HG03108 (cell line): ENCODE results near the gene ATG4B.
"Not testable (repeated sequence)": the region's sequence is repeated elsewhere in the genome, so short reads cannot be mapped to it uniquely, and the experiment has no call there.

Experiments used
- ATAC-seq: cut with Tn5 transposase; IDR thresholded peaks from one replicate; pipeline ENCODE4 v1.9.1; 2021; ENCODE audit warnings: moderate library complexity; ENCODE audit not compliant: unreplicated experiment

The ATG4B gene

GRCh38 chr2:241637018-241637794 lies at the start of gene ATG4B, which contains the start of gene THAP4:
ATG4B (plus strand) TSS chr2:241637693; CDS start chr2:241637715, 22 bp downstream.
THAP4 (minus strand) TSS chr2:241637158; CDS start chr2:241637017, 141 bp downstream.
- peak; percentile 61 for ATAC-seq

GRCh38 chr2:241589863-241590262 lies 47.6 kb upstream of the ATG4B start:
- ATAC-seq = not testable (repeated sequence)

- not testable (repeated sequence) for ATAC-seq
These were observed 46.7 kb upstream of the ATG4B start for GRCh38 chr2:241590496-241591455.

GRCh38 chr2:241592126-241592845 lies 45.2 kb upstream of the ATG4B start:
- no peak for ATAC-seq

- no peak for ATAC-seq
These were observed 44.2 kb upstream of the ATG4B start for GRCh38 chr2:241593271-241593670.

- ATAC-seq = no peak
These were observed 41.8 kb upstream of the ATG4B start for GRCh38 chr2:241595600-241596140.

- no peak for ATAC-seq
These were observed 39.9 kb upstream of the ATG4B start for GRCh38 chr2:241597561-241597960.

GRCh38 chr2:241598061-241598460 lies 39.4 kb upstream of the ATG4B start:
- ATAC-seq = no peak

GRCh38 chr2:241598487-241598886 lies 39.0 kb upstream of the ATG4B start:
- ATAC-seq = no peak

- ATAC-seq = no peak
These were observed 37.9 kb upstream of the ATG4B start for GRCh38 chr2:241599615-241600014.

GRCh38 chr2:241601841-241602240 lies 35.7 kb upstream of the ATG4B start:
- no peak for ATAC-seq

- no peak for ATAC-seq
These were observed 34.8 kb upstream of the ATG4B start for GRCh38 chr2:241602720-241603119.

- no peak for ATAC-seq
These were observed 33.8 kb upstream of the ATG4B start for GRCh38 chr2:241603686-241604085.

- no peak for ATAC-seq
These were observed 31.3 kb upstream of the ATG4B start for GRCh38 chr2:241606186-241606585.

- ATAC-seq = no peak
These were observed 30.2 kb upstream of the ATG4B start for GRCh38 chr2:241607162-241607885.

- ATAC-seq = no peak
These were observed 28.6 kb upstream of the ATG4B start for GRCh38 chr2:241608881-241609280.

- peak; percentile 95 for ATAC-seq
These were observed 27.4 kb upstream of the ATG4B start for GRCh38 chr2:241609859-241610793.

- no peak for ATAC-seq
These were observed 26.4 kb upstream of the ATG4B start for GRCh38 chr2:241611062-241611461.
